ENCODE data around the gene PLEKHG2. TPM values are rescaled to one million over a fixed set of nuclear protein-coding genes. Genes with fewer than 3 reads are reported as not detected.

PLEKHG2 gene
- total and polyA plus RNA-seq, 2 donors from 2014 or later, result 8.5 to 29.7 TPM

GRCh38 chr19:39384839-39385568, 27.5 kb upstream of the PLEKHG2 start:
- peaks cover 0 to 7% (median under 1%) of the 10 kb centered on the region in 3 donors for H3K4me1 ChIP-seq (ENCODE audit: control insufficient read depth in 2 of 3, insufficient read depth in 2 of 3, low read depth in 1 of 3, low read length in 3 of 3)
- no peak overlapping the region for H3K27ac ChIP-seq (ENCODE audit: low read depth in 2 of 2, low read length in 2 of 2)
- H3K9ac ChIP-seq (ENCODE audit: low read length in 3 of 3), result no peak overlapping the region
- peaks cover 8 to 60% (median 45%) of the 10 kb centered on the region in 3 donors for H3K36me3 ChIP-seq (ENCODE audit: control insufficient read depth in 2 of 3, insufficient read depth in 3 of 3, low read length in 3 of 3)
- no peaks in the 10 kb centered on the region for H3K9me3 ChIP-seq (ENCODE audit: control insufficient read depth in 2 of 3, insufficient read depth in 1 of 3, low read length in 3 of 3)
- FAIRE-seq (no peak), DNase-seq (no peak)
- intact Hi-C loops (cut with DNase I), result no loop called here
- no peak overlapping the region for H3K4me3 ChIP-seq (ENCODE audit: low read length in 3 of 3)
- no peak for TF ChIP-seq CTCF (IDR thresholded peaks at IDR 0.05; ENCODE audit: borderline replicate concordance, extremely low read depth, insufficient read depth)
- no peaks in the 10 kb centered on the region for H3K27me3 ChIP-seq (ENCODE audit: control insufficient read depth, insufficient read depth, low read length)

GRCh38 chr19:39385629-39386411, 26.6 kb upstream of the PLEKHG2 start:
- H3K4me1 ChIP-seq (ENCODE audit: control insufficient read depth in 2 of 3, insufficient read depth in 2 of 3, low read depth in 1 of 3, low read length in 3 of 3), result peaks cover 0 to 9% (median 5%) of the 10 kb centered on the region in 3 donors
- no peak overlapping the region for H3K27ac ChIP-seq (ENCODE audit: low read depth in 2 of 2, low read length in 2 of 2)
- no peaks in the 10 kb centered on the region for H3K9me3 ChIP-seq (ENCODE audit: control insufficient read depth in 2 of 3, insufficient read depth in 1 of 3, low read length in 3 of 3)
- no peak for TF ChIP-seq CTCF (IDR thresholded peaks at IDR 0.05; ENCODE audit: borderline replicate concordance, extremely low read depth, insufficient read depth)
- no peaks in the 10 kb centered on the region for H3K27me3 ChIP-seq (ENCODE audit: control insufficient read depth, insufficient read depth, low read length)
- H3K9ac ChIP-seq (ENCODE audit: low read length in 3 of 3), result no peak overlapping the region
- intact Hi-C loops (cut with DNase I), result no loop called here
- peaks cover 8 to 52% (median 41%) of the 10 kb centered on the region in 3 donors for H3K36me3 ChIP-seq (ENCODE audit: control insufficient read depth in 2 of 3, insufficient read depth in 3 of 3, low read length in 3 of 3)
- DNase-seq, result no peak
- no peak for FAIRE-seq
- no peak overlapping the region for H3K4me3 ChIP-seq (ENCODE audit: low read length in 3 of 3)

GRCh38 chr19:39386557-39386956, 25.9 kb upstream of the PLEKHG2 start:
- intact Hi-C loops (cut with DNase I), result no loop called here
- Histone ChIP-seq H3K9ac (ENCODE audit: low read length in 3 of 3) (no peak overlapping the region), H3K9me3 (ENCODE audit: control insufficient read depth in 2 of 3, insufficient read depth in 1 of 3, low read length in 3 of 3) (no peaks in the 10 kb centered on the region), H3K27me3 (ENCODE audit: control insufficient read depth, insufficient read depth, low read length) (no peaks in the 10 kb centered on the region), H3K4me3 (ENCODE audit: low read length in 3 of 3) (no peak overlapping the region), H3K27ac (ENCODE audit: low read depth in 2 of 2, low read length in 2 of 2) (no peak overlapping the region), H3K4me1 (ENCODE audit: control insufficient read depth in 2 of 3, insufficient read depth in 2 of 3, low read depth in 1 of 3, low read length in 3 of 3) (peaks cover 0 to 9% (median 5%) of the 10 kb centered on the region in 3 donors), H3K36me3 (ENCODE audit: control insufficient read depth in 2 of 3, insufficient read depth in 3 of 3, low read length in 3 of 3) (peaks cover 8 to 44% (median 34%) of the 10 kb centered on the region in 3 donors)
- FAIRE-seq (no peak), DNase-seq (peak in 1 of 5 donors; percentile 28)
- TF ChIP-seq CTCF (IDR thresholded peaks at IDR 0.05; ENCODE audit: borderline replicate concordance, extremely low read depth, insufficient read depth), result no peak

Measured in kidney (tissue), 14 donors.